GM23248 (cell line): ENCODE data around the gene RPE.

Experiments
- EZH2 ChIP-seq: fragments of 200-600 bp; sonication (generic); IDR thresholded peaks from 2 replicates; pipeline ENCODE4 v1.6.1; 2018; ENCODE audit warnings: antibody characterized with exemption, mild to moderate bottlenecking; ENCODE audit not compliant: insufficient read depth, poor library complexity, severe bottlenecking
- EZH2phosphoT487 ChIP-seq: fragments of 200-600 bp; sonication (generic); IDR thresholded peaks from 2 replicates; pipeline ENCODE4 v1.6.1; 2018; ENCODE audit warnings: antibody characterized with exemption, moderate library complexity, mild to moderate bottlenecking, low read depth; ENCODE audit not compliant: insufficient read depth

DNA sequence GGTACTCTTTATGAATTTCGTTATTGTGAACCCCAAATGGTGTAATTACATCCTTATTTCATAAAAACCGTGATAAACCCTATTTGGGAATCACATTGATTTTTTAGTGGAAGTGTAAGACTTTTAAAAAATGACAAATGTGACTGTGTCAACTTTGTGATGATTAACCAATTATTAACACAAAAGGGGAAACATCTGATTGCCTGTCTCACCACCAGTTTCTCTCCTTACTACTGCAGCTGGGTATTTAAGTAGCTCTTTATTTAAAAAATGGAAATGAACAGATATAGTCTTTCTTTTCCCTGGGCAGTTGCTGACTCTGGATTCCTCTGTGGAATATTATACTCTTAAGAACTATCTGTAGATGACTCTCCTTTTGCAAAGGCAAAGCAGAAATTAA is 11.6 kb upstream of the RPE start:
- TF ChIP-seq EZH2: no peak
- TF ChIP-seq EZH2phosphoT487: no peak
